ENCODE measurements around the gene MTHFD2L.

- no peak for TF ChIP-seq CTCF (conservative IDR thresholded peaks at IDR 0.05)
- no peak for TF ChIP-seq EZH2 (IDR thresholded peaks at IDR 0.05; ENCODE audit: low read depth)
Measured at GRCh38 chr4:74287164-74287563, 129.2 kb downstream of the MTHFD2L start.
